CD1c-positive myeloid dendritic cell (primary cell): Measurements from ENCODE around the gene SCFD1.
"Not testable (repeated sequence)": the region's sequence is repeated elsewhere in the genome, so short reads cannot be mapped to it uniquely, and the experiment has no call there.

ENCODE experiments used
- DNase-seq: peaks from one replicate; pipeline ENCODE4 v3.0.0-alpha.2; 2016; ENCODE audit errors: extremely low spot score

SCFD1 gene

DNA sequence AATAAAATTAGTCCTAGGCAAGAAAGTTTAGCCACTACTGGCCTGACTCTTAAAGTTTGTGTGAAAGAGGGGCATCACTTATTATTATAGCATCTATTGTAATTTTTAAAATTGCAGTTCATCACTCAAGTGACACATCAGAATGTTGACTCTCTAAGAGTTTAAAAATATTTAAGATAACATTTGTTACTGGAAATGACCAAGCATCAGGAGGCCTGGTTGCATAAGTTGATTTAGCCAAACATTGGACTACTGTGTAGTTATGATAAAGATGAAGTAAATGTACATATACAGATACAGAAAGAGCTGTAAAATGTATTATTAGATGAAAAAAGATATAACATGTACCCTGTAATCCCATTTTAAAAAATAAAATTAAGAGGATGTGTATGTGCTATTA lies 47.5 kb downstream of the SCFD1 start:
- no peak for DNase-seq

DNA sequence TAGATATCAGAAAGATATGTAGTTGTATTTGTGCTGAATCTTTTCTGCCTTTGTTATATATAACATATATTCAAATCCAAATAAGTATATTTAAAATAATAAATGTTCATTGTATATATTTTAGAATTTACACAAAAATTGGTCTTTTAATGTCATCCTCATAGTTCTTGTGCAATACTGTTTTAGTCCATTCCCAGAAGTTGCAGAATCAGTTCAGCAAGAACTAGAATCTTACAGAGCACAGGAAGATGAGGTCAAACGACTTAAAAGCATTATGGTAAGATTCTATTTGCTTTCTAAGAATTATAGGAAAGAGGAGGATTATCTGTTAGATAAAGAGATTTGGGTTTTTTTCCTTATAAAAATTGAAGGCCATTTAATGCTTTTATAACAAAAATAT lies 51.0 kb downstream of the SCFD1 start:
- no peak for DNase-seq

DNA sequence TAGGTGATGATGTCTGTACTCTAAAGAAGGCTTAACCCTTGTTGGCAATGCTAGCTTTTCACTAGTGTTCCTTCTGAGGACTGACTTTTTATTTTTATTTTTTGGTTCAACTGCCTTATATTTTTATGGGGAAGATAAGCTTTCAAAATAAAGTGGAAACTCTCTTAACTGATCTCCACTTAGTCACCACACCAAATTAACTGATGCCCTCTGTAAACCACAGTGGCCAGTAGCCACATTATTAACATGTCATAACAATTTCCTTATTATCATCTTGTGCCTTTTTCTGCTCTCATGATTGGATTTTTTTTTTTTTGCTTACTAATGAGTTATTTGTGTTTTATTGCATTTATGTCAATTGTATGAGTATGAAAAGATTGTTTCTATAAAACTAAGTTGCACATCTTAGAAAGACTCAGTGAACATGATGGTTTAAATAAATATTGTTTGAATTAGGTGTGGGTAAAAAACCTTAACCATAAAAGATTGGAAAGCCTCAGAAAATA lies 56.9 kb downstream of the SCFD1 start:
- DNase-seq = no peak

DNA sequence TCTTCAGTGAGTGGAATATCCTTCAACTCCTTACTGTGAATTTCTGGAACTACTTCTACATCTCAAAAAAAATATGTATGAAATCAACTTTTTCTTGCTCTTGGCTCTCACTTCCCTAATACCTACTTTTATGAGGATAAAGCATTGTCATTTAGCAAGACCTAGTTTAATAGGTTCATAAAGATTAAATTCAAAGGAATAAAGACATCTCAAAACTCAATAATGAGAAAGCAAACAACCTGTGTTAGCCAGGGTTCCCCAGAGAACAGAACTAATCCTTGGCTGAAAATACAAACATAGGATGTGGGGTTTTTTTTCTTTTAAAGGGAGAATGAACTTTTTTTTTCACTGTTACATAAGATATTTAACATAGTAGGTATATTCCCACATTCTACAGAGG lies 57.9 kb downstream of the SCFD1 start:
- no peak for DNase-seq

DNA sequence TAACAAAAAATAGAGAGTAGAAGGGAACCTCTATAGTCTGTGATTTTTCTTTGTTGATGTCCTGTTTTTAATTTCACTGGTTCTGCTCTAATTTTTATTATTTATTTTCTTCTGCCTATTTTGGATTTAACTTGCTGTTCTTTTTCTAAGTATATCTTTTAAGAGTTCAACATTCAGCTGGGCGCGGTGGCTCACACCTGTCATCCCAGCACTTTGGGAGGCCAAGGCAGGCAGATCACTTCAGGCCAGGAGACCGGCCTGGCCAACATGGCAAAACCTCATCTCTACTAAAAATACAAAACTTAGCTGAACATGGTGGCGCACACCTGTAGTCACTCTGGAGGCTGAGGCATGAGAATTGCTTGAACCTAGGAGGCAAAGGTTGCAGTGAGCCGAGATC lies 58.7 kb downstream of the SCFD1 start:
- DNase-seq = not testable (repeated sequence)

DNA sequence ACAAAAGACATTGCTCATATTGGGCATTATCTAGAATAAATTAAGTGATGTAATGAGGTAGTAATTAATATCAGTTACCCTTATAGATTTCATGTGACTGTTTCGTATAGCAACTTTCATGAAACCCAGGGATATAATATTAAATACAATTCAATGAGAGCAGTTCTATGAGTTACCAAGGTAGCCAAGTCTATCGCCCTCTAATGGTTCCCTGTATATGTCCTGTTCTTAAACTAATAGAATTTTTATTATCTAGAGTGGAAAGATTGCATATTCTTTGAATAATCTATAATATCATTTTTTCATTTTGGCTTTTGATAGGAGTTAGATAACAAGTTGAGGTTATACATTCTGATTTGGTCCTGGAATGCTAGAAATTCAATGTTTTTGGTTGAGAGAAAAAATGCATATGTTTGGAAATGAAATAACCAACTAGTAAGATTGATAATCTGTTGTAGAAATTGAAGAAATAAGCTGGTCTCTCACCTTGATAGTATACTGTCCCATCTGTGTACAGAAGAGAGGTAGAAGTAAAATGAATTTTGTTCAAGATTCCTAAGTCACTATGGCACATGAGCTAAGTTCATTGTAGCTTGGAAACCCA lies 59.7 kb downstream of the SCFD1 start:
- DNase-seq = no peak

DNA sequence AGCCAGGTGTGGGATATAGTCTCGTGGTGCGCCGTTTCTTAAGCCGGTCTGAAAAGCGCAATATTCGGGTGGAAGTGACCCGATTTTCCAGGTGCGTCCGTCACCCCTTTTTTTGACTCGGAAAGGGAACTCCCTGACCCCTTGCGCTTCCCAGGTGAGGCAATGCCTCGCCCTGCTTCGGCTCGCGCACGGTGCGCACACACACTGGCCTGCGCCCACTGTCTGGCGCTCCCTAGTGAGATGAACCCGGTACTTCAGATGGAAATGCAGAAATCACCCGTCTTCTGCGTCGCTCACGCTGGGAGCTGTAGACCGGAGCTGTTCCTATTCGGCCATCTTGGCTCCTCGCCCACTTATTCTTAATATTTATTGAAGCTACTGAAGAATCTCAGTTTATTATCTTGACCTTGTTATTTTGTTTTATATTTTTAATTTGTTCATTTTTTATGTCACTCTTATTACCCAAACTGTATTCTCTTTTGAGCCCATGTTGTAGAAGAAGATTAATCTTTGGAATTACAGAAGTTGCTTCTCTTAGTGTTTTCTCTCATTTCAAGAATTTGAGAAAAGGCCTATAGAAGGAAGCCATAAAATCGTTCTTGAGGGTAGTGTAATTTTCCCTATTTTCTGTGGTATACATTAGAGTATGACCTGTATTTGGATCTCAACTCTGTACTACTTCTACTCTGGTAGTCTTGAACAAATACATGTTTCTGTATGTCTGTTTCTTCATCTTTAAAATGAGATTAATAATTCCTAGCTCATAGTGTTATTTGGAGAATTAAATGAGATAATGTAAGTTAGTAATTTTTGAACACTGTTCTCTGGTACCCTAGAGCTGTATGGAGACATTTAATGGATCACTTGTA lies 68.6 kb downstream of the SCFD1 start:
- not testable (repeated sequence) for DNase-seq

DNA sequence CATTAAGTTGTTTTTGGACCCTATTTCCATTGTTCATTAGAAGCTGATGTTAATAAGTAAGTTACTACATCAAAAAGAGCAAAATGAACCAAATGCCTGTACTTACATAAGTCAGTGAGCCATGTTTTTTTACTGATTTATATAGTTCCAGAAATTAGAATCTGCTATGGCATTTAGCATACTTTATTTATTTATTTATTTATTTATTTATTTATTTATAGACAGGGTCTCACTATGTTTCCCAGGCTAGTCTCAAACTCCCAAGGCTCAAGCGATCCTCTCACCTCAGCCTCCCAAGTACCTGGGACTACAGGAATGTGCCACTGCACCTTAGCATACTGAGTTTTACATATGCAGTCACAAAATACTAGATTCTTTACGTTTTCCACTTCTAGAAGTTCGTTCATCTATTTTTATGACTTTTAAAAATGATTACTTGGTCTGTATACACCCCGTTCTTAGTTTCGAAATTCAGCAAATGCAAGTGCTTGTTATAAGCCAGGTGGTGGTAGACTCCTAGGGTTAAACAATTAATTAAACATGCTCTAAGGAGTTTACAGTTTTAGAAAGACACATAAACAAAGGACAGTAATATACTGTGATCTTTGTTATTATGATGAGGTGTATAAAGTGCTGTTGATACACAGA lies 69.8 kb downstream of the SCFD1 start:
- DNase-seq = no peak

DNA sequence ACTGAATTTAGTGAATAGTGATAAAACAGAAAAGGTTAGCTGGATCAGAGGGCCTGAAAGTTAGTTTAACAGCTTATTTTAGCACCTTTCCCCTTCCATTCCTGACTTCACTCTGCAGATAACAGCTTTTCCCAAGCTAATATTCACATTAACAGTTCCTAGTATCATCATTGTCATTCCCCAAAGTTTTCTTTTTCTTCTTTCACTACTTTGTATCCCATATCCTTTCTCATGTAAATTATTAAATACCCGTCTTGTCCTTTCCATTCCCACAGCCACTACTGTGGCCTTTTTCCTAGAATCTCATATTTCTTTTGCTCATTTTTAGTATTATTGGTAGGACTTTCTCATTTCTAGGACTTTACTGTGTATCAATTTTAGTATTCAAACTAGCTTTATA lies 70.5 kb downstream of the SCFD1 start:
- DNase-seq = no peak

DNA sequence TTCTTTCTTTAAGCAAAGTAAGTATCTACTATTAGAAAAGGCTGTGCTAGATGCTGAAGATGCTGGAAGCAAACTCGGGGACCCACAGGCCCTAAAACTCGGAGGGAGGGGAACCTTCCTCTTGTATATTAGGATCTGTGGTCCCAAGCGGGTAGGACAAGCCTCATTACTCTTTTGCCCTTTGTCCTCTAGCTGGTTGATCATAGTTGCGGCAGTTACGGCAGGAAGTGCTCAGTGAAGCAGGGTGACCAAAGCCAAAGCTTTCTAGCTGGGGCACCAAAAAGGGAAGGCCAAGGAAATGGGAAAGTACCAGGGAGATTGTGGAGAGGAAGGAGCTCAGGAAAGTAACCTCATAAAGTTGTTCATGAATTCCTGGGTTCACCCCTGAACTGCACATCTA lies 76.3 kb downstream of the SCFD1 start:
- no peak for DNase-seq

DNA sequence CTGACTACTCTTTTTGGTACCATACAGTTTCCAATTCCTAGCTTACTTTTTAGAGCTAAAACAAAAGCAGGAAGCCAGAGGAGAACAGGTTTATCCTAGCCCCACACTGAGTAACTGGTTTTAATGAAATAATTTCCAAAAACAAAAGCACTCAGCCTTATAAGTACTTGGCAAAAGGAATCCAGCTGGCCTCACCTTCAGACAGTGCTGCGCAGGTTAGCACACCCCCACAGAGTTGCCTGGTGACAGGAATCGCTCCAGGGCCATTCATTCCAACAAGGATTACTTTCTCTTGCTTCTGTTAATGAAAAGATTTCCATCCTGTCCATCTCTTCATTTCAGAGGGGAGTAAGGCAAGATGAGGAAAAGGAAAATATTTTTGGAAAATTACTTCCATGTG lies 84.6 kb downstream of the SCFD1 start:
- DNase-seq = no peak

DNA sequence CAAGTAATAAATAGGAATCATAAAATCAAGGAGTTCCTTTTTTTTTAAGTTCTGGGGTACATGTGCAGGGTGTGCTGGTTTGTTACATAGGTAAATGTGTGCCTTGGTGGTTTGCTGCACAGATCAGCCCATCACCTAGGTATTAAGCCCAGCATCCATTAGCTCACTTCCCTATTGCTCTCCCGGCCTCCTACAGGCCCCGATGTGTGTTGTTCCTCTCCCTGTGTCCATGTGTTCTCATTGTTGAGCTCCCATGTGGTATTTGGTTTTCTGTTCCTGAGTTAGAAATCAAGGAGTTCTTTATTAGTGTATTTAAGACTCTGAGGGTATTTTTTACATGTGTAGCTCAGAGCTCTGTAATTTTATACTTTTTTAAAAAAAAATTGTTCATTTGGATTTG lies 86.0 kb downstream of the SCFD1 start:
- DNase-seq = no peak

DNA sequence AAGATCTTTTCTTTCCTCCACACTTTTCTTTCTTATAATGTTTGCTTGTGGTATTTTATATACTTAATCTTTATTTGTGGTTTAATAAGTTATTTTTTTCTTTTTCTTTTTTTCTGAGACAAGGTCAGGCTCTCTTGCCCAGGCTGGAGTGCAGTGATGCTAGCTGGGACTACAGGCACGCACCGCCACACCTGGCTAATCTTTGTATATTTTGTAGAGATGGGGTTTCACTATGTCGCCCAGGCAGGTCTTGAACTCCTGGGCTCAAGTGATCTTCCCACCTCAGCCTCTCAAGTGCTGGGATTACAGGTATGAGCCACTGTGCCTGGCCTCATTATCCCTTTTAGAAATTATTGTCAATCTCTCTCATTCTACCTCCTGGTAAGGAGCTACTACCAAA lies 87.1 kb downstream of the SCFD1 start:
- DNase-seq = no peak

DNA sequence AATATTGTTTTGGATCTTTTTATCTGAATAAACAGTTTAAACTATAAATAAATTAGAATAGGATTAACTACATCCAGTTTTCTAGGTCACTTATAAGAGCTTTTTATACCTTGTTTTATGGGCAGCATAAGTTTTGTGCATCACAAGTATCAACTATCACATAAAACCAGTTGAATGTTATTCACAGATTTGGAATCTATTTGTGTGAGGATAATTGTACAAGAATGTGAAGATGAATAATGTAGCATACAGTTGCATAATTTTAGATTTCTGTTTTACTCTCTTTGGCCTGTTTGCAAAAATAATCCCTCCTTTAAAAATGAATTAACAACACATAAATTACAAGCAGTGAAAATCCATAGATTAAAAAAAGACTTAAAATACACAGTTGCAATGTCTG lies 88.8 kb downstream of the SCFD1 start:
- DNase-seq = no peak

DNA sequence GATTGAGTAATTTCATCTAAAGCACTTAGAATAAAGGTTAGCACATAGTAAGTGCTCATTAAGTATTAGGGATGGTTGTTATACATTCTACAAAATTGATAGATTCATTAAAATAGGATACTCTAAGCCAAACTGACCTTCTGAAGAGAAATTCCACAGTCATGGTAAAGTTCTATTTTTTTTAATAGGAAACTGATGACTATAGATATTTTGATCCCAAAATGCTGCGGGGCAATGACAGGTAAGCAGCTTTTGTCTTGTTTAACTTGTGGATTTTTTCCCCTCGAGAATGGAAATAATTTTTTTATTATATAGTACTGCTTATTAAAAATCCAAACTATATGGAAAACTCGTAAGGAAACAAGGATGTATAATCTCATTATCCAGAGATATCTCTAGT lies 97.0 kb downstream of the SCFD1 start:
- DNase-seq = no peak

DNA sequence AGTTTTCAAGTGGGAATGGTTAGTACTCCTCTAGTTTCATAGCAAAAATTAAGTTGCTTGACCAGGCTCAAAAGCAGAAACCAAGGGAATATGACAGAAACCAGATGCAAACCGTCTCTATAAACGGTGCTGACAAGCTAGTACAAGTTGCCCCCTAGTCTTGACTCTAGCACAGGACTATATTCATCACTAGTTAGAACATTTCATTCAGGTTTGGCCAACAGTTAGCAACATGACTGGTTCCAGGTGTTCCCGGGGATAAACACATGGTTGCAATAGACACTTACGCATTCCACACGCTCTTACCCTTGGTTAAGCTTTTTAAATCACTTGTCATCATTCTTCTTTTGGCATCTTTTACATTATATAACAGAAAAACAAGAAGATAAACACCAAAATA lies 103.6 kb downstream of the SCFD1 start:
- DNase-seq = no peak

DNA sequence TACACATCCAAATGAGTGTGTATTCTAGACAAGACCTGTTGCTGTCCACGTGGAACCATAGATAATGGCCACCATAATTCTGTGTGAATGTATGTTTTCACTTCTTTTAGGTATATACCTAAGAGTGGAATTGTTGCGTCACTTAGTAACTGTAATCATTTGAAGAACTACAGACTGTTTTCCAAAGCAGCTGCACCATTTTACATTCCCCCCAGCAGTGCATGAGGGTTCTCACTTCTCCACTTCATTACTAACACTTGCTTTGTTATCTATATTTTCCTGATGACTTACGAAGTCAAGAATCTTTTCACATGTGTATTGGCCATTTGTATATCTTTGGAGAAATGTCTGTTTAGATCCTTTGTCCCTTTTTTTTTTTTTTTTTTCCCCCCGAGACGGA lies 106.4 kb downstream of the SCFD1 start:
- no peak for DNase-seq

DNA sequence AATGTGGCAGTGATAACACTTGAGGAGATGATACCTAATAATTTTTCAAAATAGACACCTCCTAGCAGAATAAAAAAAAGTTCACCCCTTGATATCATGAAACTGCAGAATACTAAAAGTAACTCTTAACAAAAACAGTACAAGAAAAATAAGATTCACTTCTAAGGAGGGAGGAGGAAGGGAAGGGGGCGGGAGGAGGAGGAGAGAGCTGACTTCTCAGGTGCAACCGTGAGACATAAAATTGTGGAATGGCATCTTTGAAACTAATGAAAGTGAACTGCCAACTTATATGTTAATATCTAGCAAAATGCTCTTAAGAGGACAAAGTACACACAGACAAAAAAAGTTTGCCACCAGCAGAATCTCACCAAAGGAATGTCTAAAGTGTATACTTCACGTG lies 115.8 kb downstream of the SCFD1 start:
- DNase-seq = no peak

DNA sequence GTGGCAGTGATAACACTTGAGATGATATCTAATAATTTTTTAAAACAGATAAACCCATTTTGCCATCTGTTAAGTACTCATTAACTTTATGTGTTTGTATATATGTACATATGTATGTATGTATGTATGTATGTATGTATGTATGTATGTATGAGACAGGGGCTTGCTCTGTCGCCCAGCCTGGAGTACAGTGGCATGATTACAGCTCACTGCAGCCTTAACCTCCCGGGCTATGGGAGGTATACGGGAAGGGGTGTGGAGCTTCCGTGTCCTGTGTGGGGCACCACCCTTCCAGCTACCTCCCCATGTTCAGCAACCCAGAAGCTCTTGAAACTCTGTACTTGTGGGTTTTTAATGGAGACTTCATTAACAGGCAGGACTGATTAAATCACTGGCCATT lies 116.9 kb downstream of the SCFD1 start:
- no peak for DNase-seq

DNA sequence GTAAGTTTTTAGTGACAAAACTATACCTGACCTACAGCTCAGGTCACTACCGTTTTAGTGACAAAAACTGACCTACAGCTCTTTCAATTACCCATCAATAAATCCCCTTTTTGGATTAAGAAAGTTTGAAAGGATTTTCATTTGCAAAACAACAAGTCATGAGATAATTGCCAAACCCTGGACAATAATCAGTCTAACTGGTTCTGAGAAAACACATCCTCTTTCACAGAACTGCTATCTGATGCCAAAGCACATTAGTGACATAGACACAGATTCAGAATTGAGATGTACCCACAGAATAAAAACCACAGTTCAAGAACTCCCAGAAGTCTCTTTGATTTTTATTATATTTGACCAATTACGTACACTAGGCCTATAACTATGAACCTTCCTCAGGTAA lies 126.2 kb downstream of the SCFD1 start:
- no peak for DNase-seq

DNA sequence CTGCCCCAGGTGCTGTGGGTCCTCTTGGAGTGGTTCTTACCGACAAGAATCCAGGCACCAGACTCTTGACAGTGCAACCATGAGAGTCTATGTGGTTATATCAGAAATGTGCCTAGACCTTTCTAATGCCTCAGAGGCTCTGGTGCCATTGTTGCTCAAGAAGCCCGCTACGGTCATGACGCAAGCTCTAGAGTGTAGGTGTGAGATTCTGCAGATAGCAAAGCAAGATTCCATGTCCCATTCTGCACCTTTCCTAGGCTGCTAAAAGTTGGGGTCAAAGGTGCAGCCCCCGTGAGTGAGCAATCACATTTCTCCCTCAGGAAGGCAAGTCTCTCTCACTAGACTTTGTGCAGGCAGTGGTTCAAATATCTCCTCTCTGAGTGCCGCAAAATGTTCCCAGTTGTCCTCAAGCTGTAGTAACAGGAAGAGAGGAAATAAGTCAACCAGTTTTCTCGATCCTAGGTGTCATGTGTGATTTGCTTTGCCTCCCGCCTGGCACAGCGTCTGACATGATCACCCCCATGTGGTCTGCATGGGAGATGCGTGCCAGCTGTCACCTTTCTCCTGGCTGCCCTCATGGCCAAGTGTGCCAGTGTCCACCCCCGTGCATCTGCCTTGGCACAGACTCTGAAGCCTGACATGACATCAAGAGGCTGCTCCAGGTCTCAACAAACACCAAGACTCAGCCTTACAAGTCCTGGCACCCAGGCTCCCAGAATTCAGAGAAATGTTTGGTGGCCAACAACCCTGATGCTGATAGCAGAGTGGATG lies 129.7 kb downstream of the SCFD1 start:
- no peak for DNase-seq

DNA sequence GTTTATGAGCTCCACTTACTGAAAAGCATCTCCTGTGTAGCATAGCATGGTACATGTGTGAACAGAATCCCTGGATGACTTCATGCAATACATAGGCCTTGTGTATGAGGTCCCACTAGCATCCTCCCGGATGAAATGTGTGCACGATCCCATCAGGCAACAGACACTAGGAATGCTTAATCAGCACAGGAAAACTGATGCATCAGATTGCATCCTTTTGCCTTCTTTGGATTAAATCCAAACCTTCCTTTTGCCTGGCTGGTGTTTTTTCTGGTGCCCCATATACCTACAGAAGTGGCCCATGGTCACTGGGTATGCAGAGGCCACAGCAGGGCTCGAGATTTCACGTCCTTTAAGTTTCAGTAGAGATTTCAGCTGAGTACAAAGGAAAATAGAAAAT lies 131.3 kb downstream of the SCFD1 start:
- DNase-seq = no peak
